GM03348 (cell line): ENCODE results near the gene PTPRN2.
"Not testable (repeated sequence)": the region's sequence is repeated elsewhere in the genome, so short reads cannot be mapped to it uniquely, and the experiment has no call there.

Experiments used
- DNase-seq: peaks from one replicate; pipeline ENCODE4 v3.0.0; 2012; ENCODE audit warnings: low spot score

The PTPRN2 gene

GRCh38 chr7:158174947-158175346 lies 412.7 kb downstream of the PTPRN2 start:
- no peak for DNase-seq

DNA sequence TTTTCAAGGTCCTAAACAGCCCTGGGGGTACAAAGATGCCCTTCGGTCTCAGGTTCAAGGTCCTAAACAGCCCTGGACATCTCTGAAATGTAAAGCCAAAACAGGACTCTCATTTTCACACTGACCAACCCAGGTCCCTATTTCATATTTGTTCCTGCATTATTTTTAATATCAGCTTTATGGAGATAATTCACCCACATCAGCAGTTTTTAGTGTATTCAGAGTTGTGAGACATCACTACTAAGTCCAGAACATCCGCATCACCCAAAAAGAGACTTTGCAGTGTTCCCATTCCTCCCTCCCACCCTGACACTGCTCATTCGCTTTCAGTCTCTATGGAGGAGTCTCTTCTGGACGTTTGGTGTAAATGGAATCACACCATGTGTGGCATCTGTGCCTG lies 420.2 kb downstream of the PTPRN2 start:
- DNase-seq = no peak

- DNase-seq = no peak
These were observed 421.0 kb downstream of the PTPRN2 start for GRCh38 chr7:158166386-158167340.

DNA sequence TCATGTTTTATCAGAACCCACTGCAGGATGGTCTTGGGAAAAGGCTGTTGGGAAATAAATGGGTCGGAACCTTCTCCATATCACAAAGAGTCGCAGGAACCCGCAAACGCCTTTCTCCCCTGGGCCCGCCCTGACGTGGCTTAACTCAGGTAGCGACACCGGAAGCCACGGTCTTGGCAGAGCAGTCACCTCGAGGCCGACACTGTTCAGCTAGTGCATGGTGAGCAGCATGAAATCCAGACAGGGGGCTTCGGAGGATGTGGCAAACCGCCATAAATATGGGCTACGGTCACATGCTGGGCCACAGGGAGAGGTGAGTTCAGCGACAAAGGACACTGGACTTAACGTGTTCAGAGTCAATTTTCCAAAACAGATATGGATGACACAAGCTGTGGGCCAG lies 421.9 kb downstream of the PTPRN2 start:
- DNase-seq = no peak

- no peak for DNase-seq
These were observed 423.2 kb downstream of the PTPRN2 start for GRCh38 chr7:158164101-158165095.

GRCh38 chr7:158161194-158161593 lies 426.4 kb downstream of the PTPRN2 start:
- DNase-seq = no peak

DNA sequence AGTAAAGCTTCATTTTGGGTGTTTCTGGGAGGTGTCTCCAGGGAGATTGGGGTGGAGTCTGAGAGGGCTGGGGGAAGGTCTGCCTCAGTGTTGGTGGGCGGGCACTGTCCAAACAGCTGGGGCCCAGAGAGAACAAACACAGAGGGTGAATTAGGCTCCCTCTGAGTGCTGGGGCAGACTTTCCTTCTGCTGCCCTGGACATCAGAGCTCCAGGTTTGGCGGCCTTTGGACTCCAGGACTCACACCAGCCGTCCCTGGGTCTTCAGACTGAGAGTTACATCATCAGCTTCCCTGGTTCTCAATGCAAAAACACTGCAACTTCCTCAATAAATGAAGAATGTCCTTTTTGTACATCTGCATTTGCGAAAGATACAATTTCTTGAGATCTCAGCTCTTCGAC lies 427.4 kb downstream of the PTPRN2 start:
- no peak for DNase-seq

- no peak for DNase-seq
These were observed 430.2 kb downstream of the PTPRN2 start for GRCh38 chr7:158157460-158157859.

DNA sequence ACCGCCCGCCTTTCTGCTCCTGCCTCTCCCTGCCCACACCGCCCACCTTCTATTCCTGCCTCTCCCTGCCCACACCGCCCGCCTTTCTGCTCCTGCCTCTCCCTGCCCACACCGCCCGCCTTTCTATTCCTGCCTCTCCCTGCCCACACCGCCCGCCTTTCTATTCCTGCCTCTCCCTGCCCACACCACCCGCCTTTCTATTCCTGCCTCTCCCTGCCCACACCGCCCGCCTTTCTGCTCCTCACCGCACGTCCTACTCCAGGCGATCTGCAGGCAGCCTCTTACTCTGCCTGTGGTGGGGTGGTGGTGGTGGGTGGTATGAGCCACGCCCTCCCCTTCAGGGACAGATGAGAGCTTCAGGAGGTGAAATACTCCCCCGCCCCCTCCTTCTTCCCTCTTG lies 436.4 kb downstream of the PTPRN2 start:
- not testable (repeated sequence) for DNase-seq

DNA sequence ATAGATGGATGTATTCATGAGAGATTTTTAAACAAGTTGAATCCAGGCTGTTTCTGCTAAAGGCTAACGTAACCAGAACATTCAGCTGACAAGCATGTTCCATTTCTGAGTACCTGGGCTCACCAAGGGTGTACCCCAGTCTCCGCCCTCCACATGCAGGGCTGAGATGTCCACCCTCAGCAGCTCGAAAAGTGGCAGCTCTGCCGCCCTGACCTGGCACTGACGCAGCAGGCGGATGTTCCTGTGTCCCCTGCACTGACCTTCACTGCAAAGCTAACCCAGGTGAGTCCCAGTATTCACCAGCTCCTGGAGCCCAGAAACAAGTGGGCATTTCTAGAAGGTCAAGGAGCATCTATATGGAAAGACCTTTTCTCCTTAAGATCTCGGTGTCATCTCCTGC lies 437.4 kb downstream of the PTPRN2 start:
- no peak for DNase-seq

DNA sequence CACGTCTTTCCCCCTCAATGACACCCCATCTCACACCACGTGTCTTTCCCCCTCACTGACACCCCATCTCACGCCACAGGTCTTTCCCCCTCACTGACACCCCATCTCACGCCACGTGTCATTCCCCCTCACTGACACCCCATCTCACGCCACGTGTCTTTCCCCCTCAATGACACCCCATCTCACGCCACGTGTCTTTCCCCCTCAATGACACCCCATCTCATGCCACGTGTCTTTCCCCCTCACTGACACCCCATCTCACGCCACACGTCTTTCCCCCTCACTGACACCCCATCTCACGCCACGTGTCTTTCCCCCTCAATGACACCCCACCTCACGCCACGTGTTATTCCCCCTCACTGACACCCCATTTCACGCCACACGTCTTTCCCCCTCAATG lies 440.2 kb downstream of the PTPRN2 start:
- not testable (repeated sequence) for DNase-seq

DNA sequence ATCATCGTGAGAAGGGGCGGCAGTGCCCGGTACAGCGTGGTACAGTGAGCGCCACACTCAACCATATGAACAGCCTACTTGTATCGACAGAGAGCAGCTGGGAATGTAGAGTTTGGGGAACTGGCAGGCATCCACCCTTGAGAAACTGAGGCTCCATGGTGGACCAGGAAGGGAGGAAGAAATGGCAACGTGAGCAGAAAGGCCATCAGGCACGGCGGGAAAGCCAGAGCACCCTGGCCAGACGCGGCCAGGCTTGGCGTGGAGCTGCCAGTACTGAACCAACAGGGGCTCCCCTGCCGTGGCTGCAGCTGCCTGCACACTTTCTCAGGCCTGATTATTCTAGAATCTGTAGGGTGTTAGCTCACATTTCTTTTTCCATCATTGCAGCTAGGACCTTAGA lies 442.3 kb downstream of the PTPRN2 start:
- no peak for DNase-seq

DNA sequence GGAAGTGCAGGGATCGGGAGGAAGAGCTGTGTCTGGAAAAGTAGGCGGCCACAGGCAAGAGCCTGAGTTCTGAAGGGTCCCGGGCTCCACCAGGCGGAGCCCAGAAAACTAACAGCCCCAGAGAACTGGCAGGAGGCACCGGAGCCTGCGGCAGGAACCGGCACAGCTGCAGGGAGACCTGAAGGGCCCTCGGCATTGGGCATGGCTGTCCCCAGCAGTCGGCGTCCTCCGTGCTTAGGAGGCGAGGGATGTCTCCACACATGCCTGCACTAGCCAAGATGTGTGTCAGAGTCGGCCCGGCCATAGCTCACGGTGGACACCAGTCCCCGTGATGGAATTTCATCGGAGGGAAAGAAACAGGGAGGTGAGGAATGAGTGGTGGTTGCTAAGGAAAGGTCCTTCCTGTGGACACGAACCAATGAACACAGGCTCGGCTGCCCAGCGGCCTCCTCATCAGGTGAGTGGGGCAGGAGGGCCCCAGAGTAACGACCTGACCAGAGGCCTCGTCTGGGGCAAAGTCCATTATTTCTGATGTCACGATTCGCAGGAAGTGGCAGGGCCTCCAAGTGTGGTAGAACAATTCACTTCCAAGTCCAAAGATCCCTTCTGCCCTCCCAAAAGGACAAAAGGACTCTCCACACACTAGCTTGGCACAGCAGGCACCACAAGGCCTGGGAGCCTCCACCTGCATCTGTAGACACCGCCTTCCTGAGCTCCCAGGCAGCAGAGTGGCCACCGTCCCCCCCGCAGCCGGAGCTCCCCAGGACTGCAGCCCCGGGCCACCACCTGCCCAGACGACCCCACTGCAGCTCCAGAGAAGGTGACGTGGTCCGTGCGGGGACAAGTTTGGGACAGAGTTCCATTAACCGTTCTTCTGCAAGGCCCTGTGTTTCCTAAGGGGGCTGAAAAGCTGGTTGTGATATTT lies 444.2 kb downstream of the PTPRN2 start:
- DNase-seq = no peak

- no peak for DNase-seq
These were observed 445.0 kb downstream of the PTPRN2 start for GRCh38 chr7:158142657-158143056.

- no peak for DNase-seq
These were observed 445.7 kb downstream of the PTPRN2 start for GRCh38 chr7:158141806-158142518.

GRCh38 chr7:158141221-158141582 lies 446.4 kb downstream of the PTPRN2 start:
- no peak for DNase-seq

DNA sequence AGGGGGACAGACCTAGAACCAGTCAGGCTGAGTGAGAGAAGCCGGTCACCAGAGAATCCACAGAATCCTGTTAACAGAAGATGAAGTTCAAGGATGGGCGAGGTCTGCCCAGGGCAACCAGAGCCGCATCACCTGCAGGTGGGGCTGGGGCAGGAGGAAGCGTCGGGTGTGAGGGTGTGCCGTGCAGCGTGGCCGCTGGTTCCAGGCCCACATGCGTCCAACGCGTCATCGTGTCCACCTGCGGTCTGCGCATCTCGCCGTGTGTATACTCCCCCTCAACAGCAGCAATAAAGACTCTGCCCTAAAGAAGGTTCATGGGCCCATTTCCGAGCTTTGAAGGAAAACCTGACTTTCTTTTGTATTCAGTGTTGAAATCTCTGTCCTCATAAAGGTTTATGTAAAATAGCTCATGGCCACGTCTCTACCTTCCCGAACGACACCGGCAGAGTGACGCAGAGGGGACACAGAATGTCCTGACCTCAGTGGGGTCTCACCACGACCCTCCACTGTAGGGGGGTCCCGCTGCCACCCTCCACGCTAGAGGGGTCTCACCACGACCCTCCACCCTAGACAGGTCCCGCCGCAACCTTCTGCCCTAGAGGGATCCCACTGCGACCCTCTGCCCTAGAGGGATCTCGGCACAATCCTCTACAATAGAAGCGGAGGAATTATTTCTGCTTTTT lies 446.9 kb downstream of the PTPRN2 start:
- DNase-seq = no peak

GRCh38 chr7:158139499-158139898 lies 448.1 kb downstream of the PTPRN2 start:
- DNase-seq = no peak

GRCh38 chr7:158138329-158138597 lies 449.4 kb downstream of the PTPRN2 start:
- DNase-seq = no peak

DNA sequence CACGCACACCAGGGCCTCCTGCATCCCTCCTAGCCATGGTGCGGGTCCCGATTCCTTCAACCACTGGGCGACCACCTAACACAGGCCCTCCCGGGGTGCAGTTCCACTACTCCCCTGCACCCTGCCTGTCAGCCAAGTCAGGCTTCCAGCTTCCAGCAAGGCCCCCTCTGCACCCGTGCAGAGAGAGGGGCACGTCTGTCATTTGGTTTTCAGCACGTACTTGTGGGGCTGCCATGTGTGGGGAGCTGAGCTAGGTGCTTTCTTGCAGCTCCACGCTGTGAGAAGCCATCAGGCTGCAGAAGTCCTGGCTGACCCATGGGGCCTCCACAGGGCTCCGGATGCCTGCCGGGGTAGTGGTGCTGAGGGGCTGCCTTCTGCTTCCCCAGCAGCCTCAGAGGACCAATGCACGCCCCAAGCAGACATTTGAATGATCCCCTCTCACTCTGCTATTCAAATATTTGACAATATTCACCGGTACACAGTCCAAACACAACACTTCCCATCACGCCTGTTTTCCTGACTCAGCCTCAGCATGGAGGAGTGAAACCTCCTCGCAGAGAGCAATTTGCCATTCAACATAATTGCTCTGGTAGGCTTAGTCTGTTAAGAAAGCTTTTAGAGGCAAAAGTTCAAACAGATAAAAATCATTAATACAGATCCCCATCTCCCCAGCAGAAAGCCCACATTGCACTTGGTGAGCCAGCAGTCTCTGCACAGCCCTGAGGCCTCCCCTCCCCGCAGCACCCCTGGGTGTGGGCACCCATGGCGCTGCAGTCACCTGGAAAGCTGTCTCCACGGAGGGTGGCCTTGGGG lies 449.9 kb downstream of the PTPRN2 start:
- DNase-seq = no peak
